Embryonic facial prominence (tissue), 1 donor: ENCODE measurements around the gene SLC13A5.
"Not testable (repeated sequence)": the region's sequence is repeated elsewhere in the genome, so short reads cannot be mapped to it uniquely, and the experiment has no call there.

Experiments used
- DNase-seq: peaks from one replicate; pipeline ENCODE4 v3.0.0-alpha.2; 2016; ENCODE audit errors: extremely low spot score

The SLC13A5 gene

DNA sequence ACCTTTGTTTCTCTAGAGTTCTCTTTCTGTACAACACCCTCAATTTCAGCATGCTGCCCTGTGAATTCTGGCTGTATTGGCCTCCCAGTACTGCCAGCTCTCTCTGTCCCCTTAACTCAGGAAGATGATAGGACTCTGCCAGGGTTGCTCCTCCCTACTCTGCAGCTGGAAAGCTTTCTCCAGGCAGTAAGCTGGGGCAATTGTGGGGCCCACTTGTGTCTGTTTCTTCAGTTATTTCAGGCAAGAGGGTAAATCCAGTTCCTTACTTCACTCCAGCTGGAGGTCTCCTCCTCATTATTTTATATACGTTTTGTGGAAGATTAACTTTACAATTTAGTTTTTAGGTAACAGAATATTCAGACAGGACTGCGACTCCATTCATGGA is 51.7 kb downstream of the SLC13A5 start:
- DNase-seq = no peak

DNA sequence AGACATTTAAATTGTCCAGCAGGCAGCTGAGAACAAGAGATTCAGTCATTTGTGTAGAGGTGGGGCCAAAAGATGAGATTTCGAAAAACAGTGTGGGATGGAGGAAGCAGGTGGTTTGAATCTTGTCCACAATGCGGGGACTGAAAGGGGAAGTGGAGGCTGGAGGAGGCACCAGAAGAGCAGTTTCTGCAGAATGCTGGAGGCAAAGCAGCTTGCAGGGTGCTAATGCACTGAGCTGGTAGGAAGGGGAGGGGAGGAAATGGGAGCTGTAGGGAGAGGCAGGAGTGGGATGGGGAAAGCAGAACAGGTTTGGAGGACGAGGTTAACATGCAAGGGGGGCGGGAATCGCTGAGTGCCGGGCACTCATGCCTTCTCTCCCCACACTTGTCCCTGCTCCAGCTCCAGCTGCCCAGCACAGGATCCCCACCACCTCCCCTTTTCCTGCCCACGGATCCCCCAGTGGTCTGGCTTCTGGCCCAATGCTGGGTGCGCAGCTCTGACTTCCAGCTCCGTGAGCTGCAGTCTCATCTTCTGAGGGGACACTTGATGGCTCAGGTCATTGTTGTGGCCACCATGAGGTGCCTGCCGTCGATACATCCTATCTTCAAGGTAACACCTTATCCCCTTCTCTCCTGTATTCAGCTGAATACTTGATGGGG is 52.2 kb downstream of the SLC13A5 start:
- no peak for DNase-seq

DNA sequence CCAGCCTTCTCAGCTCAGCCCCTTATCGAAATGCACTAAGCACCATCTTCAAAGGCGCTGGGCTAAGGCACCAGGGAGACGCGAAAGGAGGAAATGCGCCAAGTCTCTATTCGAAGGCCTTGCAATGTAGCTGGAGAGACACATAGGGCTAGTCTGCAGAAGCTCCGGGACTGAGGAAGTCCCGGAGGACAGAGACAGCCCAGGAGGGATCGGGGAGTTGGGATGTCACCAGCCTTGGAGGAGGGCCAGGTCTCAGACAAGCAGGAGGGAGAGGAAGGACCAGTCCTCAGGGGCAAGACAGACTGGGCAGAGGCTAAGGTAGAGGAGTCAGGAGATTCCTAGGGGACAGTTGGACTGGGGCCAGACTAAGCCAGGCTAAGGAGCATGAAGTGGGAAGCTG is 53.1 kb downstream of the SLC13A5 start:
- DNase-seq = no peak

DNA sequence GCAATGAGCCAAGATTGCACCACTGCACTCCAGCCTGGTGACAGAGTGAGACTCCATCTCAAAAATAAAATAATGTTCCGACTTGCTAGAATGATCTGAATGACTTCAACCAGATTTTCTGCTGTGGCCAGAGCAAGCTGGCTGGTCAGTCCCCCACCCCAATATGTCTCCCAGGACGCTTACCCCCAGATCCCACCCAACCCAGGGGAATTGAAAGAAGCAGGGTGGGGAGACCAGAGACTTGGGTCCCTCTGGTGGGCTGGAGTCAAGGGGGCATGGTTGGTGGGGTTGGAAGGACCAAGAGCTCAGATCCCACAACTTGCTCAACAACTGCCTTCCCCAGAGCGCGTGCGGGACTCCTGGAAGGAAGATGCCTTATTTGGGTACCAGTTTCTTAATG is 54.8 kb downstream of the SLC13A5 start:
- DNase-seq = not testable (repeated sequence)

DNA sequence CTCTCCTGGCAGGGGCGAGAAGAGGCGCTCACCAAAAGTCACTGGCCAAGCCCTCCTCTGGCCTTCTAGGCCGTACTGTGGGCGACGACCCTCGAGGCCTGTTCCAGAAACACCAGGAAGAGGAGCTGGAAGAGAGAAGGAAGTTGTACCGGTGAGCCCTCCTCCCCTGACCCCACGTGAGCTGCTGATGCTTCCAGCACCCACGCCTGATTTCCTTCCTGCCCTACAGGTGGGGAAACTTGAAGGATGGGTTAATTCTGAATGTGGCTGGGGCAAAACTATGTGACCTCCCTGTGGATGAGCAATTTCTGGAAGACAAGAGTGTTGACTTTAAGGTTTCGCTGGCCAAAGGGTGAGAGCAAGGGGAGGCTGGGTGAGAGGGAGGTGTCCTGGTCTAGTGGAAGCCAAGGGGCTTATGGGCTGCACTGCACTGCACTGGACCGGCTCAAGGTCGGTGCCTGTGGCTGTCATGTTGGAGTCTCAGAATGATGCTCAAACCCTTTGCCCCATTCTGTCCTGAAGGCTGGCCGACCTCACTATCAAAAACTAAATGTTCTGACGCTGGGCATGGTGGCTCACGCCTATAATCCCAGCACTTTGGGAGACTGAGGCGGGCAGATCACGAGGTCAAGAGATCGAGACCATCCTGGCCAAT is 55.4 kb downstream of the SLC13A5 start:
- no peak for DNase-seq

DNA sequence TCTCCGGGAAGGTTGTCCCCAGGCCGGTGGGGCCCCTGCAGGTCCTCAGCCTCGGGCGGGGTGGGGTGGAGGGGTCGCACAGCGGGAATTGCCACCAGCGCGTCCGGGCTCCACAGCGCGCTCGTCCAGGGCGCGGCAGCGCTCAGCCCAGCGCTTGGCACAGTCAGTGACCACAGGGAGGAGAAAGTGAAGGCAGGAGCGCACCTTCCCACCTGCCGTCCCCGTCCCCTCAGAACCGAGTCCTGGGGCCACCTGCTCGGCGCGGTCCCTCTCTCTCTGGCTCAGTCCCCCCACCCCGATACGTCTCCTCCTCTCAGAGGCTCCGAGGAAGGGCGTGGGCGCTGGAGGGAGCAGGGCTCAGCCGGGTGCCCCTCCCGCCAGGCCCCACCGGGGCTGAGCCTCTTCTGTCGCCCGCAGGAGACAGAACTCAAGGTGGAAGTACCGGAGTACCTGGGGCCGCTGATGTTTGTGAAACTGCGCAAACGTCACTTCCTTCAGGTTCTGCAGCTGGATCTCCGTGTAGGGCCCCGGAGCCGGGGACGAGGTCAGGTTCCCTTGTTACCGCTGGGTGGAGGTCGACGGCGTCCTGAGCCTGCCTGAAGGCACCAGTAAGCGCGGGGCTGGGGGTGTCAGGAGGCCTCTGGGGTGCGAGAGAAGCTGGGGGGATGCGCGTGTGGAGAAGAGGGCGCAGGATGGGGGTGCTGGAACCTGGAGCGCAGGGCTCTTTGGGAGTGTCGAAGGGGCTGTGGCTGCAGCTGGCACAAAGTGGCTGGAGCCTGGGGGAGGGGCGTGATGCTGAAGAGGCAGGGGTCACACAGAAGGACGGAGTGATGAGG is 56.2 kb downstream of the SLC13A5 start:
- DNase-seq = not testable (repeated sequence)

DNA sequence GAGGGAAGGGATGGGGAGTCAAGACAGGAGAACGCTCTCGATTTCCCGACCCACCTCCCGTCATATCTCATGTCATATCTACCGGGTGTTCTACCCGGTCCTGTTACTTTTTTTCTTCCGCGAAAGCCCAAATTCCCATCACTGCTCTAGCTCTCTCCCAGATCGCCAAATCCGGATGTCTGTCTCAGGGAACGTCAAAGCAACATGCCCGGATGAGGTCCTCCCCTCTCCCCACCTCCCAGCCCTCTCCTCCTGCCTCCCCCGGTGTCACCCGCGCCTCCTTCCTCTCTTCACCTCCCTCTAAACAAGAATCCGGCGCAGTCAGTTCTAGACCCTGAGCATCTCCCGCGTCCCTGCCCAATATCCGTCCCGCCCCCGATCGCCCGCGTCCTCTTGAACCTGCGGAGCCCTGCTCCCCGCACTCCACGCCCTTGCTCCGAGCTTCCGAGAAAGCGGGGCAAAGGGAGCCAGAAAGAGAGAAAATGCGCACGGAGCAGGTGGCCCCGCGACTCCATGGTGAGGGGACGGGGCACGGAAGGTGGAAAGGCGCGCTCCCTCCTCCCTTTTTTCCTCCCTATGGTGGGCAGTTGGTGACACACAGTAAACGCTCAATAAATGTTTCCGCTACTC is 57.3 kb downstream of the SLC13A5 start:
- not testable (repeated sequence) for DNase-seq

DNA sequence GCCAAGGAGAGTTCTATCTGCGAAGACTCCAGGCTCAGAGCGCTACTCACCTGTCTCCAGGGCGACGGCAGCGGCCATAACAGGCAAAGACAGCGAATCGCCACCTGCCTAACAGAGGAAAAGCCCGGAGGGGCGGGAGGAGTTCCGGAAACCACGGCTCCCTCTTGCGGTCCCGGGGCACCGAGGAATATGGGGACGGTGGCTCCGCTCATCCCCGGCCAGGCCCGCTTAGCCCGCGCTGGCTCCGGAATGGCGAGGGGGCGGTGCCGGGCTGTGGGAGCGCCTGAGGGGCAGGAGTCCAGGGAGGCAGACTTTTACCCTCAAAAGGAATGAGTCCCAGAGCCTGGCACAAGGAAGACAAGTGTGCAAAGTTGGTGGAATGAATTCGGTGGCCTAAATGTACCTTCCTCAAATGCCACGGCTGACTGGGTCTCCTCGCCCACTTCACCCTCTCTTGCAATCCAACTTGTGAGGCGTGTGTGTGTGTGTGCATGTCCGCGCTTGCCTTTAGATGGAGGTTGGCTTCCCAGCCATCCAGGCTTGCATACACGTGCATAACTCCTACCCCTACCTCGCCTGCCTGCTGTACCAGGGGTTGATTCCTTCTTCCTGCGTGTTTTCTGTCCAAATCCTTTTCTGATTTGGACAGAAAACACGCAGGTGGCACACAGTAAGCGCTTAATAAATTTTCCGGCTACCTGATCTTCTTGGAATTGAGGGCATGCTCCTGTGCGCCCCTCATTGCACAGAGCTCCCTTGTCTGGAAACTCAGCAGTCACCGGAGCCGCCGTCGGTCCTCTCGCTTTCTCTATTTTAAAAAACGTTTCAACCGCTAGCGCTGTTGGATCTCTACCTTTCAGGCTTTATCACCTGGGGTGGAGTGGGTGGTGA is 58.1 kb downstream of the SLC13A5 start:
- DNase-seq = no peak

DNA sequence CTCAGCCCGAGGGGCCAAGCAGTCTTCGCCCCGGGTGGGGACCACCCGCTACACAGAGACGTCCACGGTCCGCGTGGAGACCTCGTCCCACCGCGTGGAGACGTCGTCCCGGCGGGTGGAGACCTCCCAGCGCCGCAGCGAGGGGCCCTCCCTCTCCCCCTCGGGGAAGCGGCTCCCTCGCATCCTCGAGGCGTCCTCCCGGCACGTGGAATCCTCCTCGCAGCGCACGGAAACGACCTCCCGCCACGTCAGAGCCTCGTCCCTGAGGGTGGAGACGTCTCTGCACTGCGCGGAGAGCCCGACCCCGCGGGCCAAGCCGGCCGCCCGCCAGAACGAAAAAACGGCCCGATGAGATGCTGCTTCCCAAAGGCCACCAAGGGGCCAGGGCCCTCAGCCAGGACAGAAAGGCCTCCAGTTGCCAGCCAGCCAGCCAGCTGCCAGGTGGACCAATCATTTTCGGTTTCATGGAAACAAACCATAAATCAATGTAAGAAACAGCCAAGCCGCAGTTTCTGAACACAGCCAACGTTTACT is 61.2 kb downstream of the SLC13A5 start:
- no peak for DNase-seq

DNA sequence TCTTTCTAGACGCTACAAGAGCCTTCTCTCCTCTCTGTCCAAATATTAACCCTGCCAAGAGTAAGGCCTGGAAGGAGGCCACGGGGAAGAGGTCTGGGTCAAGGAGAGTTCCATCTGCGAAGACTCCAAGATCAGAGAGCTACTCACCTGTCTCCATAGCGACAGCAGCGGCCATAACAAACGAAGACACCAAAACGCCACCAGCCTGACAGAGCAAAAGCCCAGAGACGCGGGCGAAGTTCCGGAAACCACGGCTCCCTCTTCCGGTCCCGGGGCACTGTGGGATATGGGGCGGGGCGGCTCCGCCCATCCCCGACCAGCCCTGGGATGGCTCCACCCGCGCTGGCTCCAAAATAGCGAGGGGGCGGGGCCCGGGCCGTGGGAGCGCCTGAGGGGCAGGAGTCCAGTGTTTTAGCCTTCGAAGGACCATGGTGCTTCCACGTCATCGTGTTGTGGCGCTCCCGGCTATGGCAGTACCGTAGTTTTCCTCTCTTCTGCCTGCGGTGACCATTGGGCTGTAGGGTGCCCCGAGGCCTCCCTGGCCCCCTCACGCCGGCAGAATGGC is 61.7 kb downstream of the SLC13A5 start, which contains the start of the genes C17orf100 and MED31:
Gene C17orf100, plus strand, starts transcription at position 409 of the 565 bp plus-strand sequence. Its CDS starts 152 bp downstream, at position 561.
Gene MED31, minus strand, starts transcription at position 252 of the 565 bp plus-strand sequence. Its CDS starts 77 bp downstream, at position 175.
- peak; percentile 82 for DNase-seq

DNA sequence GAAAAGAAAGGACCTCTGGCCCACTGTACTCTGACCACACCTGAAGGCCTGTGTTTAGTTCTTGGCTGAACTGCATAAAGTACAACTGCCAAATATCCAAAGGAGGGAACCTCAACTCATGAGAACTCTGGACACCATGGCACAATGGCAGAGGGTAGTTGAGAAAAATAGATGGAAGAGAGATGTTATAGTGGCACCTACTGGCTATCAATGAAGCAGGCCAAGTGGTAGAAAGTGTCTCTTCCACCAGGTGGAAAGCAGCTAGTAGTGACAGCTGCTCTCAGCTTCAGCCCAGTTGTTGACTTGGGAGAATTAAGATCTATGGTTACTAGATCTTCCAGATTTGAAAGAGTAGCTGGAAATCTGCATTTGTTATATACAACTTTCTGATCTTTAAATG is 65.0 kb downstream of the SLC13A5 start:
- no peak for DNase-seq

DNA sequence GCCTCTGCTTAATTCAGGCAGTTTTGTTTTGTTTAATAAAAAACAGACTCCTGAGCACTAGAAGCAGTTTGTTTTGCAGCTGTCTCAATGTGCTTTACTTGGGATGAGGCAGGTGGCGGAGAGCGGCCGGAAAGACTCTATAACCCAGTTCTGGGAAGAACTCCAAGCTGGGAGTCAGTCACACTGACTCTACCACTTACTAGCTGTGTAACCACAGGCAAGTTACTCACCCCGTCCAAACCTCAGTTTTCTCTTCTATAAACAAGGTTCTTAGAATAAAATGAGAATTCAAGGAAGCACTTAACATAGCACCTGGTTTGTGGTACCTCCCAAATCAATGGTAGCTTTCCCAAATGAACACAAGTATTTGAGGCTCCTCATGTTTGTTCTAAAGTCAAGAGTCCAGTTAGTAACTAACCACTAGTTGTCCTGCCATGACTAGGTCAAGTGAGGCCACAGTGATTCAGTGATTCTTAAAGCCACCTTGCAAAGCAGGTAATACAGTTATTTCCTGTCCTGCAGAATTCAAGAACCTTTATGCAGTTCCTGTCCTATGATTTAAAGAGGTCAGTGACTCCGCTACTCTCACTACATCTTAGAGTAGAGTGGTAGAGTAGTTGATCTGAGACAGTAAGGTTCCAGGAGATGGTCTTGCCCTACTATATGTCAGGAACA is 69.6 kb downstream of the SLC13A5 start:
- no peak for DNase-seq

DNA sequence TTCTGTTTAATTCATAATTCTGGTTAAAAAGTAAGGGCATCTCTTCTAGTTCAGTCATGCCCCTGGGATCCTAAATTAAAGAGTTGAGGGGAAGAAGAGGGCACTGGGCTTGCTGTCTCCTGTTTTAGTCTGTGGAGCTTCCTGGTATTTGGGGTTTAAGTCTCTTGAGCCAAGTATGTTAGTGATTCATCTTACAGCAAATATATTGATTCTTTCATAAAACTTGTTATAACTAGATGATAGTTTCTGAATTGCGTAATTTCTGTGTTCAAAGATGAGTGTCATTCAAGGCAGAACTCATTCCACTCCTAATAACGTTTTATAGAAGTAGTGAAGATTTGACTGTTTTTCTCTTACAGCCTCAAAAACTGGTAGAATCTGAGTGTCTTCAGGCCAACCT is 70.6 kb downstream of the SLC13A5 start:
- DNase-seq = no peak

DNA sequence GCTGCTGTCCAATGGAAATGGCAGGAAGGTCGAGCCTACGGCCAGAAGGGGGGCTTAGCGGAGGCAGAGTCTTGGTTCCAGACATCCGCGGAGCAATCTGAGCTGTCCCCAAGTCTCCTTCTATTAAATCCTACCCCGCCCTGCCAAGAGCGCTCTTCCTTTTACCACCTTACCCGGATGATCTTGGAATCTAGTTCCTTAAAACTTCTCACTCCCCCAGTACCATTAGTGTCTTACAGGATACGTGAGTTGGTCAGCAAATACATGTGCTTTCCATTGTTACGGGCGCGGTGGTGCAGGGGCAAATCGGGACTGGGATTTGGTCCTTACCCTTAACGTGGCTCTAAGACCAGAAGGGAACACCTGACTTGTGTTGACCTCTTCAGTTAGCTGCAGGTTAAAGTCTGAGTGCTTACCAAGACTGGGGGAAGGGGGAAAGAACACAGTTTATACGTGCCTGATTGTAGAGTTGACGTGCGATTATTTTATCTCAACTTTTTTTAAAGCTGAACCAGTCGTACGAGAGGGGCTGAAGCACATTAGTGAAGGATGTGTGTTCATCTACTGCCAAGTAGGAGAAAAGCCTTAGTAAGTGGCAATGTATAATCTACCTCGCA is 71.8 kb downstream of the SLC13A5 start:
- no peak for DNase-seq

DNA sequence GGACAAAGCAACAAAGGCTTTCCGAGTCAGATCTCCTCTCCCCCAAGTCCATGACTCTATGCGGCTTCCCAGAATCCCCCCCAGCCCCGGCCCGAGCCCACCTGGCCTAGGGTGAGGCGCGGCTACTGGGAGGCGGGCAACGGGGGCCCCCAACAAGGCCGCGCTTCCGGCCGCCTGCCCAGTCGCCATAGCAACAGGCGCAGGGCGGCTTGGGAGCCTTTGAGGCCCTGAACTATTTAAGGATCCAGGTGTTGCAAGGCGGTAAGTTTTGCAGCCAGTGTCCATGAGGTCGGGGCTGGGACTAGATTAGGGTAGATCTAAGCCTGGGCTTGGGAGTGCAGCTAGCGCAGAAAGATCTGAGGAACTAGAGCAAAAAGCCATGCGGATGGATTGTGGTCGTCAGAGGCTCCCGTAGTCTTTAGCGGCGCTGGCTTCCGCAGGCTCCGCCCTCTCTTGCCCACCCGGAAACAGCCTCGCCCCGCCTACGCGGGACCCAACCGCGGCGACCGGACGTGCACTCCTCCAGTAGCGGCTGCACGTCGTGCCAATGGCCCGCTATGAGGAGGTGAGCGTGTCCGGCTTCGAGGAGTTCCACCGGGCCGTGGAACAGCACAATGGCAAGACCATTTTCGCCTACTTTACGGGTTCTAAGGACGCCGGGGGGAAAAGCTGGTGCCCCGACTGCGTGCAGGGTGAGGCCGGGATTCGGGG is 72.5 kb downstream of the SLC13A5 start, which contains the start of the genes KIAA0753 and TXNDC17:
Gene KIAA0753, minus strand, starts transcription at position 176 of the 711 bp plus-strand sequence. CDS start 5,608 bp downstream, outside the sequence.
Gene TXNDC17, plus strand, starts transcription at position 525 of the 711 bp plus-strand sequence. Its CDS starts 23 bp downstream, at position 548.
- DNase-seq = peak; percentile 77

DNA sequence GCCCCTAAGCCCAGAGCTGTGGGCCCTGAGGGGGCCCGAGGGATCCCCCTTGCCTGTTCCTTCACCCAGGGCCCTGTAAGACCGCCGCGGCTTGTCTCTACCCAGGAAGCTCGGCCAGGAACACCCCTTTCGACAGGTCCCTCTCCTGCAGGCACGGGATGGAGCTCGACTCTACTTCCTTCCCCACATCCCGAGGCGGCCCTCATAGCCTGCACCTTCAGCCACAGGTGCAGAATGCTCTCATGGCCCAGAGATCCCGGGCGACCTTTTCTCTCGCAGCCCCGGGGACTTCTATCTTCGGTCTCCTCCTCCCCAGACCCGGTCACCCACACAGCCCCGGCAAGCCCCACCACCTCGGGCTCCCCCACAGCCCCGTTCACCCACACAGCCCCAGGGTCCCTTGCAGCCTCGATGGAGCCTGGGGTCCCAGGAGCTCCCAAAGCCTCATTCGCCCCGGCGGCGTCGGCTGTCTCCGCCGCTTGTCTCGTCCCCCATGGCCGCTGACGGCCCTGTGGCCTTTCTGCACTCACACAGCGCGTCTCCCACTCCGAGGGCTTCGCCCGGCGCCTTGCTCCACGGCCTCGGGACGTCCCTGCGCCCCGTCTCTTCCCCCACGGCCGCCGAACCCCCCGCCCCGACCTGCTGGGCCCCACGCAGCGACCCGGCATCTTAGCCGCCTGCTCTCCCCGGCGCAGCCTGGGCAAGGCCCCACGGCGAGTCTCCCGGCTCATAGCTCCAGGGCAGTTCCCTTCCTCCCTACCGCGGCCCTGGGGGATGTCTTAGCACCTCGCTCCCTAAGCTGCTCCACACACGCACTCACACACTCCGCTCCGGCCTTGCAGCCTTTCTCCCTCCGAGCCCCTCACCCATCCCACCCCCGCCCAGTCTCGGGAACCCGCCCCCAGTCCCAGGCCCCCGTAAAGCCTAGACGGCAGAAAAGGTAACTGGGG is 73.3 kb downstream of the SLC13A5 start:
- DNase-seq = no peak

DNA sequence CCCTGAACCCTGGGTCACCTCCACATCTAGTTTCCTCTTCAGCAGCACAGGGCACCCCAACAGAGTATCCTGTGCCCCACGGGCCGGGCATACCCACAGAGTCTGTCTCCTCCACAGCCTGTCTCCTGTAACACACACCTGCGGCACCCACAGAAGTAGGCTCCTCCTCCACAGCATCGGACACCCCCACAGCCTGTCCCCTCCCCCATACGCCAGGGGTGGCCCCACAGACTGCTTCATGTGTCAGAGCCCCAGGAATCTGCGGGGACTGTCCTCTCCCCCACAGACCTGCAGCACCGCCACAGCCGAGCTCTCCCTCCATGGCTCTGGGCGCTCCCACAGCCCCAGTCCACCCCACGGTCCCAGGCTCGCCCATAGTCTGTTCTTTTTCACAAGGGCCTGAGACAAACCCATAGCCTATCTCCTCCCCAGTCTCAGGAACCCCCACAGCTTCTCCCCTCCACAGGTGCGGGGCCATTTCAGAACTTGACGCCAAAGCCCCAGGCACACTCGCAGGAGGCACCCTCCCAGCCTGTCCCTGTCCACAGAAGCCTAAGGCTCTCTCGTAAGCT is 74.1 kb downstream of the SLC13A5 start:
- no peak for DNase-seq
